Vagina (tissue), 2 donors: ENCODE results near the gene CFAP46. TPM values are rescaled to one million over a fixed set of nuclear protein-coding genes. Genes with fewer than 3 reads are reported as not detected.
"Not testable (repeated sequence)": the region's sequence is repeated elsewhere in the genome, so short reads cannot be mapped to it uniquely, and the experiment has no call there.

Experiments used
- DNase-seq, 2 donors: peaks; one replicate each; pipeline ENCODE4 v3.0.0-alpha.2; 2017; ENCODE audit errors: extremely low spot score in 2 of 2
- H3K27ac ChIP-seq: fragments of 200-600 bp; sonication (generic); one replicate; pipeline ENCODE4 v1.5.1; 2019
- H3K27me3 ChIP-seq: fragments of 200-600 bp; sonication (generic); one replicate; pipeline ENCODE4 v1.5.1; 2019
- H3K36me3 ChIP-seq, 2 donors: fragments of 200-600 bp; sonication (generic); one replicate each; pipeline ENCODE4 v1.5.1; 2017 to 2019
- H3K4me1 ChIP-seq: fragments of 200-600 bp; sonication (generic); one replicate; pipeline ENCODE4 v1.5.1; 2019
- H3K4me3 ChIP-seq, 2 donors: fragments of 200-600 bp; sonication (generic); 1 replicate in 1 of 2; 2 replicates in 1 of 2; pipeline ENCODE4 v1.5.1; 2016 to 2019
- H3K9me3 ChIP-seq: fragments of 200-600 bp; sonication (generic); one replicate; pipeline ENCODE4 v1.5.1; 2019
- CTCF ChIP-seq, 3 experiments: fragments of 450-650 bp in 2 of 3; fragments of 200-600 bp in 1 of 3; sonication (generic) in 1 of 3; IDR thresholded peaks; one replicate each; pipeline ENCODE4 v1.5.1; 2017 to 2019; ENCODE audit warnings: antibody characterized with exemption in 3 of 3, mild to moderate bottlenecking in 2 of 3, moderate library complexity in 2 of 3
- POLR2A ChIP-seq, 2 donors: fragments of 450-650 bp; IDR thresholded peaks; one replicate each; pipeline ENCODE4 v1.6.1; 2017; ENCODE audit warnings: antibody characterized with exemption in 2 of 2, mild to moderate bottlenecking in 2 of 2, moderate library complexity in 2 of 2
- POLR2AphosphoS5 ChIP-seq, 2 donors: sonication (generic); formaldehyde crosslinking; IDR thresholded peaks; one replicate each; pipeline ENCODE4 v1.9.0; 2017; ENCODE audit warnings: antibody characterized with exemption in 2 of 2, mild to moderate bottlenecking in 2 of 2, low read depth in 1 of 2; ENCODE audit not compliant: insufficient read depth in 1 of 2
- intact Hi-C: fragments of 100-400 bp; cut with DNase I; formaldehyde crosslinking; loops from one replicate; pipeline ENCODE4 v1.15.1; 2023
- total RNA-seq: library from RNA; depleted of rRNA; stranded (reverse); fragments of >200 nt; gene quantifications from one replicate; pipeline ENCODE4 v1.2.3, GENCODE V29; 2016

CFAP46 gene
- total RNA-seq, 1 donor from 2014 or later = not detected

GRCh38 chr10:132845780-132846595 is 96.4 kb downstream of the CFAP46 start:
- intact Hi-C loops = no loop called here
- DNase-seq = no peak
- Histone ChIP-seq H3K36me3 (no peaks in the 10 kb centered on the region), H3K9me3 (peaks cover 3% of the 10 kb centered on the region), H3K27me3 (no peaks in the 10 kb centered on the region), H3K4me3 (no peak overlapping the region), H3K4me1 (no peaks in the 10 kb centered on the region), H3K27ac (no peak overlapping the region)
- TF ChIP-seq POLR2A (IDR thresholded peaks at IDR 0.05) (no peak), POLR2AphosphoS5 (IDR thresholded peaks at IDR 0.05; ENCODE audit: insufficient read depth in 1 of 2, low read depth in 1 of 2) (no peak), CTCF (IDR thresholded peaks at IDR 0.05) (no peak)

- H3K27me3 ChIP-seq = no peaks in the 10 kb centered on the region
- TF ChIP-seq POLR2A (IDR thresholded peaks at IDR 0.05) (no peak), POLR2AphosphoS5 (IDR thresholded peaks at IDR 0.05; ENCODE audit: insufficient read depth in 1 of 2, low read depth in 1 of 2) (no peak), CTCF (IDR thresholded peaks at IDR 0.05) (no peak)
- H3K27ac ChIP-seq = no peak overlapping the region
- no peaks in the 10 kb centered on the region for H3K4me1 ChIP-seq
- no peak overlapping the region for H3K4me3 ChIP-seq
- intact Hi-C loops = no loop called here
- H3K9me3 ChIP-seq = peaks cover 3% of the 10 kb centered on the region
- H3K36me3 ChIP-seq = no peaks in the 10 kb centered on the region
- no peak for DNase-seq
Observed at GRCh38 chr10:132845041-132845551, 97.3 kb downstream of the CFAP46 start.

GRCh38 chr10:132844069-132844809 is 98.1 kb downstream of the CFAP46 start:
- intact Hi-C loops = no loop called here
- no peak for DNase-seq
- Histone ChIP-seq H3K27me3 (no peaks in the 10 kb centered on the region), H3K36me3 (no peaks in the 10 kb centered on the region), H3K4me1 (no peaks in the 10 kb centered on the region), H3K27ac (no peak overlapping the region), H3K4me3 (no peak overlapping the region), H3K9me3 (peaks cover 3% of the 10 kb centered on the region)
- TF ChIP-seq CTCF (IDR thresholded peaks at IDR 0.05) (no peak), POLR2AphosphoS5 (IDR thresholded peaks at IDR 0.05; ENCODE audit: insufficient read depth in 1 of 2, low read depth in 1 of 2) (no peak), POLR2A (IDR thresholded peaks at IDR 0.05) (no peak)

DNA sequence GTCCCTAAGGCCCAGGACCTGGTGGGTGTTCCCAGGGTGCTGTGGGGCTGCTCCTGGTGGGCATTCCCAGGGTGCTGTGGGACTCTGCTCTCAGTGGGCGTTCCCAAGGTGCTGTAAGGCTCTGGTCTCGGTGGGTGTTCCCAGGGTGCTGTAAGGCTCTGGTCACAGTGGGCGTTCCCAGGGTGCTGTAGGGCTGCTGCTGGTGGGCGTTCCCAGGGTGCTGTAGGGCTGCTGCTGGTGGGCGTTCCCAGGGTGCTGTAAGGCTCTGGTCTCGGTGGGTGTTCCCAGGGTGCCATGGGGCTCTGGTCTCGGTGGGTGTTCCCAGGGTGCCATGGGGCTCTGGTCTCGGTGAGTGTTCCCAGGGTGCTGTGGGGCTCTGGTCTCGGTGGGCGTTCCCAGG is 99.1 kb downstream of the CFAP46 start:
- H3K27me3 ChIP-seq = not testable (repeated sequence)

DNA sequence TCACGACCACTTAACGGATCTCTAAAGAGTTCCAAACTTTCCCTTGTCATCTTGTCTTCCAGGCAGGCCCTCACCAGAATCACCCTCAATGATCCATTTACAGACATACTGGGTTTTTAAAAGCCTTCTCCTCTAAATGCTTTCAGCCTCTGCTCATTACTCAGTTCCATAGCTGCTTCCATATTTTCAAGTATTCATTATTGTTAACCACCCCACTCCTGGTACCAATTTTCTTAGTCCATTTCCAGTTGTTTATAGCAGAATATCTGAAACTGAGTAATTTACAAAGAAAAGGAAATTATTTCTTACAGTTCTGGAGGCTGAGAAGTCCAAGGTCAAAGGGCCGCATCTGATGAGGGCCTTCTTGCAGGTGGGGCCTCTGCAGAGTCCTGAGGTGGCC is 100.0 kb downstream of the CFAP46 start:
- intact Hi-C loops = no loop called here
- no peaks in the 10 kb centered on the region for H3K36me3 ChIP-seq

More for the DNA sequence above, 99.1 kb downstream of the CFAP46 start:
- intact Hi-C loops, H3K9me3 ChIP-seq, H3K36me3 ChIP-seq, H3K27ac ChIP-seq, H3K4me3 ChIP-seq, H3K4me1 ChIP-seq, DNase-seq: not testable (repeated sequence)

More for the DNA sequence above, 100.0 kb downstream of the CFAP46 start:
- Histone ChIP-seq H3K27ac (no peak overlapping the region), H3K4me3 (no peak overlapping the region), H3K4me1 (no peaks in the 10 kb centered on the region), H3K27me3 (no peaks in the 10 kb centered on the region), H3K9me3 (peaks cover 3% of the 10 kb centered on the region)
- no peak for DNase-seq
- TF ChIP-seq CTCF (IDR thresholded peaks at IDR 0.05) = no peak
- TF ChIP-seq POLR2A (IDR thresholded peaks at IDR 0.05) = no peak
- TF ChIP-seq POLR2AphosphoS5 (IDR thresholded peaks at IDR 0.05; ENCODE audit: insufficient read depth in 1 of 2, low read depth in 1 of 2) = no peak
